ENCODE measurements around the gene SLC15A3.
"Not testable (repeated sequence)": the region's sequence is repeated elsewhere in the genome, so short reads cannot be mapped to it uniquely, and the experiment has no call there.

The SLC15A3 gene

DNA sequence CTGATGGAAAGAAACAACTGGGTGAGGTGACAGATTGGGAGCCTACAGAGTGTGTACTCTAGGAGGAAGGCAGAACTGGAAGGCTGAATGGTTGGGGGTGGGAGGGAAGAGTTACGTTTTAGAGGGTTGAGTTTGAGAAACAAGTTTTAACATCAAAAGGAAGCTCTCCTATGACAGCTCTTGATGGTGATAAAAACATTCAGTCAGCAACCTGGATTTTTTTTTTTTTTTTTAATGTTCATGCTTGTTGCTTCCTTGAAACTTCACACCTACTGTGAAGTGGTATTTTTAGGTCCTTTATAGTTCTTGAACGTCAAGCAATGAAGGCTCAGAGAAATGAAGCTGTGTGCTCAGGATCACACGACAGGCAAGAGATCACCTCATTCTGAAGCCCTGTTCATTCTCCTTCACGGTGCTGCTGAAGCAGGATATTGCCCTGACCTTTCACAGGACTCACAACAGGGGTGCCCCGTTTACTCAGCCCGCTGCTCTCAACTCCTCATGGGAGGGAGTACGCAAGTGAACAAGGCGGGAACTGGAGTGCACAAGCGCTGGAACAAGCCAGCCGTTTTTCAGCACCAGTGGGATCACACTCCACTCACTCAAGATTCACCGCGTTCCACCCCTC is 39.6 kb downstream of the SLC15A3 start:
- no peak for DNase-seq

GRCh38 chr11:60910711-60911380 is 41.1 kb downstream of the SLC15A3 start:
- no peak for DNase-seq

DNA sequence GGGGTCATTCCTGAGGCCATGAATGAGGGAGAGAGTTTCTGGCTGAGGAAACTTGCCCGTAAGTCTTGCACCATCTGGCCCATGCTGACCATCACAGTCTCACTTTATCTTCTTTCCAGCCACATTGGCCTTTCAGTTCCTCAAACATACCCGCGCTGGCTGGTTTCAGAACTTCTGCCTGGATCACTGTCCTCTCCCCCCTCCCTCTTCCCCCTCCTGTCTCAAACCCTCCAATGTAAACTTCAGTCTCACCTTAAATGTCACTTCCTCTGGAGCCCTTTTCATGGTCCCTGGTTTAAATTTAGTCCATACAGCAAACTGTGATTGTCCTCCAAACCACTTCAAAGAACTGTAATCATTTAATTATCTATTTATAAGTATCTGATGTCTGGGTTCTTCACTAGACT is 41.7 kb downstream of the SLC15A3 start:
- DNase-seq, result no peak

DNA sequence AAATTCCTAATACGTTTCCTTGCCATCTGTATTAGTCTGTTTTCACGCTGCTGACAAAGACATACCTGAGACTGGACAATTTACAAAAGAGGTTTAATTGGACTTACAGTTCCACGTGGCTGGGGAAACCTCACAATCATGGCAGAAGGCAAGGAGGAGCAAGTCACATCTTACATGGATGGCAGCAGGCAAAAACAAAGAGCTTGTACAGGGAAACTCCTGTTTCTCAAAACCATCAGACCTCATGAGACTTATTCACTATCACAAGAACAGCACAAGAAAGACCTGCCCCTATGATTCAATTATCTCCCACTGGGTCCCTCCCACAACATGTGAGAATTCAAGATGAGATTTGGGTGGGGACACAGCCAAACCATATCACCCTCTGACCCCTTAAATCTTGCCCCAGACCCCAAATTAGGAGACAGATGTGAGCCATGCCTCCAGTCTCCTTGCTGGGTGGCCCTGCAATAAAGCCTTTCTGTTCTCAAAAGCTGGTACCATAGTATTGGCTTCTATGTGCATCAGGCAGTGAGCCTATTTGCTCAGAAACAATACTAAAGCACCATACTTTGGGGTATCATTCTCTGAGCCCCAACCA is 42.2 kb downstream of the SLC15A3 start:
- not testable (repeated sequence) for DNase-seq

DNA sequence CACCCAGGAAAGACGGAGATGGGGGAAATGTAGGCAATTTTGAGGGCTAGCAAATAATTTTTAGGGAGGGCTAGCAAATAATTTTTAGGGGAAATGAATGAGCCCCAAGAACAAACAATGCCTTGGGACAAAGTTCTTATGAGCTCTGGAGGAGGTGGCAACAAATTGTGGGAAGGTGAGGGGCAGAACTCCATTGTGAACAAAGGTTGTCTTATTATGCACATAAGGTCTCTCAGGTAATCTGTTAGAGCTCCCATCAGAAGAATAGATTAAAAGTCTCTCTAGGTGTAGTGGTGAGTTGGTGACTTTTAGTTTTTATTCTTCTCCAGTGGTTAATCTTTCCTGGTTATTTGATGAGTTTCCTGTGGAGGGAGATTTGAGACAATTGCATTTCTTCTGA is 43.2 kb downstream of the SLC15A3 start:
- DNase-seq, result no peak

DNA sequence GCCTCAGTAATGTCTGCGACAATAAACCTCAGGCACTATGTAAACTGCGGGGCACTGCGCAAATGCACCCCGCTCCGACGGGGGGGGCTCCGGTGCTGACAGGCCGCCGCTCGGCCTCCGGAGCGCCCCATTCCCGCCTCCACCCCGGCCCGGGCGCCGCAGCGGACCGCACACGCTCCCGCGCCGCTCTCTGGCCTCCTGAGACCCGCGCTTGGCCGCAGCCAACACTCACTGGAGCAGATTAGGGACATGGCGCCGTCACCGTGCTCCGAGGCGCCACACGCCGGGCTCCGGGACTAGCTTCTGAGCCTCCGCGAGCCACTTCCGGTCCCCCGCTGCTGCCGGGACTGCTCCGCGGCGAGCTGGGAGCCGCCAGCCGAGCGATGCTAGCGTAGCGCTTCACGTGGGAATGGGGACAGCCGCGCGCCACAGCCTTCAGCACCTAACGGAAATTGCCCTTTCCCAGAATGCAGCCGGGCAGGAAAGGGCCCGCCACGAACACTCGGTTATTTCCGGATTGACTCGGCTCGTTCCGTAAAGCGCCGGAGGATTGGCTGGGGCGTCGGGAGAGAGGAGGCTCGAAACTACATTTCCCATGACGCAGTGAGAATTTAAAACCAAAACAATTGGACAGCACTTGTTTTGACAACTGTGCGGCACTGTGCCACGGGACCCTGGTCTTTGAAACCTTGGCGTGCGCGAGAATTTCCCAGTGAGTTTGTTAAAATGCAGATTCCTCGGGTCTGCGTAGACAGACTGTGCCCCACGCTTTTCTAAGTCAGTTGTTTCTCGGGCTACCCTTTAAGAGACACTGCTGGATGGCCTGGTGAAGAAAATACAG is 45.6 kb downstream of the SLC15A3 start, which contains the start of gene PRPF19:
TSS of gene PRPF19 (minus strand) at position 454 of the 841 bp plus-strand sequence. CDS start at position 251, 203 bp downstream.
- DNase-seq, result peak; percentile 99

- DNase-seq, result no peak
Observed at GRCh38 chr11:60905551-60906113, 46.3 kb downstream of the SLC15A3 start.

- DNase-seq, result no peak
Observed at GRCh38 chr11:60905047-60905446, 46.9 kb downstream of the SLC15A3 start.

- DNase-seq, result no peak
Observed at GRCh38 chr11:60902625-60903024, 49.4 kb downstream of the SLC15A3 start.

- no peak for DNase-seq
Observed at GRCh38 chr11:60900673-60901404, 51.1 kb downstream of the SLC15A3 start.

DNA sequence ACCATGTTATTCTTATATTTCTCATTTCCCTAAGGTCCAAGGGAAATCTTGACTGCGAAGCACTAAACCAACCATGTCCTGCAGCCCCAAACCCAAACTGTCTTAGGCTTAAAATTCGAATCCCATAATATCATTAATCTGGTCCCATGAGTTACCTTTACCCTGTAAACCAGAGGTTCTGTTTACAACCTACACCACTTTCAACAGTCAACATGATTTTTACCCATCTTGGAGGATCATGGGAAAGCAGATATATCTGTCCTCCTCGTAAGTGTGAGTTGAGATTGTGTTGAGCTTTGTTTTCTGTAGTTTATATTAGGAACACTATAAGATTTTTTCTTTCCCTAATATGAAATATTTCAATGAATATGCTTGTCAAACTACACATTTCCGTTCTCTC is 52.0 kb downstream of the SLC15A3 start:
- DNase-seq, result no peak

DNA sequence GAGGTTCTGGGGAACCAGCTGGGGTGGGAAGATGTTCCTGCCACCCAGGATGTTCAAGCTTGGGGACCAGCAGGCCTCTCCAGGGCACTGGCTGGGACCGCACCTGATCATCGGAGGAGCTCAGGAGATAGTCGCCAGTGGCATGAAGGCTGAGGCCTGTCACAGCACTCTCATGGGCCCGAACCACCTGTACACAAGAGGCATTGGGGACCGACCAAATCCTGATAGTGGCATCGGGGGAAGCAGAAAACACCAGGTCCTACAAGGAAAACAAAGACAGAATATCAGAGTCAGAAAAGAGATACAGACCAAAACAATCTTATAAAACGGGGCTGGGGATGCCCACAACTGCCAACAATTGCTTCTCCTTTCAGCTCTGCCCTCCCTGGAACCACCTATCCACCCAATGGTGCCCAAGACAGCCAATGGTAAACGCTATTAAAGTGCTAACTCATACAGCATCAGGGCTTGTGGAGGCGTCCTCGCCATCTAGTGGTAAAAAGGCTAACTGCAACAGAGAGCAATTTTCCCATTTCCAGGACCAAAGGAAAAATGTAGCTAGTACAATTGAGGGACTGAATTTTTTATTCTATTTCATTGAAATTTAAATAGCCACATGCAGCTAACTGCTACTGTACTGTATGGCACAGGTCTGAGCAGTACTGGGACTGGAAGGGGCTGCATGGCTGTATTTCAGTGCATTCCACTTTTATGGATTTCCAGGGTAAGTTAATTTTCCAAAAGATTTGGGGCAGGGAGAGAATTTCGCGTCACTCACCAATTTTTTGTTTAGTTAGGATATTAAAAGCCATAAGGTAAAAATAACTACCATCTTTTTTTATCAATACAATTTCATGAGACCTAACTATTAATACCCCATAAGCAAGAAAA is 52.7 kb downstream of the SLC15A3 start:
- no peak for DNase-seq

DNA sequence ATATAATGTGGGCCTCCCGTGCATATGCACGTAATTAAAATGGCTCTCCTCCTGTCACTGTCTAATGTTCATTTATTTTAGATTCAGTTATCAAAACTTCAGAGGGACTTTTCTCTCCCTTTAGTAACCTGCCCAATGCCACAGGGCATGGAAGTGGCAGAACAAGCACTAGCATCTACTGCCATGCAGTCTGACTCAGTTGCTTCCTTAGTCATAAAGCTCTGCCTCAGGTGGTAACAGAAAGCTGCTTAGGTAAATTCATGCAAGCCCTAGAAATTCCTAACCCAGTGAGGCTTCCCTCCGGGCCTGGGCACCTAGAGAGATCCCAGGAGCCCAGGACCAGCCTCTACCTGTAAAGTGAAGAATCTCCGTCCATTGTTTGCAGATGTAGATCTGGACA is 54.5 kb downstream of the SLC15A3 start:
- DNase-seq, result no peak

GRCh38 chr11:60895687-60896086 is 56.3 kb downstream of the SLC15A3 start:
- DNase-seq, result no peak

- peak; percentile 38 for DNase-seq
Observed at GRCh38 chr11:60891103-60891741, 60.8 kb downstream of the SLC15A3 start.

DNA sequence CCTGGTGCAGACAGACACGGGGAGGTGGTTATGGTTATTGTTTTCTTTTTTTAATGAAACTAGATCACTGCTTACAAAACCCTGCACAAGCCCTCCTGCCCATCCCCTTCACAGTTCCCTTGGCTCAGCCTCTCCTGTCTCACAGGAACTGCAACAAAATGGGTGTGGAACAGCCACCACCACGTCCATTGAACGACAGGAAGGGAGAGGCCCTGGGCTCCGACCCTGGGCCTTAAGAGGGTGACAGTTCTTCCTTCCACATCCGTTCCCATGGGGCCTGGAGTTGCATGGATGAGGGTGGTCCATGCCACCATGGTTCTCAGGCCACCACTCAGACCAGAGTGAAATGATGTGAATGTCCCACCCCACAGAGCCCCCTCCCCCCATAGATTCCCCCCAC is 61.3 kb downstream of the SLC15A3 start:
- DNase-seq, result no peak

DNA sequence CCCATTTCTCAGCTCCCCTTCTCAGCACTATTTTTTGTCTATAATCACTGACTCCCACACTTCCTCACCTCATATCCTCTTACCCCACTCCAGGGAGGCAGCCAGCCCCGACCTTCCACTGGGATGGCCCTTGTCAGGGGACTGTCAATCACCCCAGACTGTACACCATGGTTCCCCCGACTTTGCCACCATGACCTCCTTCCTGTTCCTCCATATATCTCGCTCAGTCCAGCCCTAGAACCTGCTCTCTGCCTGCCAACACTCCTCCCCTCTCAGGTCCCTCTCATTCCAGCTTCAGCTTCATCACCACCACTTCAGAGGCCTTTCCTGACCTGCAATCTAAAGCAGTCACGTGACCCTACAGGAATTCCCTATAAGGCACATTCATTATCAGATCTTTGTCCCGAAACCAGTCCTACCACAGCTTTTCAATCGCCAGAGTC is 62.1 kb downstream of the SLC15A3 start:
- no peak for DNase-seq

- peak; percentile 75 for DNase-seq
Observed at GRCh38 chr11:60887556-60887955, 64.4 kb downstream of the SLC15A3 start.

Measured in islet precursor cell (in vitro differentiated cells).